Lower lobe of right lung (tissue), 2 donors: Measurements from ENCODE around the gene TCF4. TPM values are rescaled to one million over a fixed set of nuclear protein-coding genes. Genes with fewer than 3 reads are reported as not detected.

Experiments used
- ATAC-seq, 2 donors: fragments of 200-7000 bp; cut with Tn5 transposase; one replicate each; pipeline ENCODE4 v1.9.1; 2020 to 2022; ENCODE audit warnings: mild to moderate bottlenecking in 2 of 2, moderate library complexity in 2 of 2
- DNase-seq: peaks from one replicate; pipeline ENCODE4 v3.0.0-alpha.2; 2020
- H3K27ac ChIP-seq: fragments of 200-600 bp; one replicate; pipeline ENCODE4 v1.8.0; 2022
- H3K27me3 ChIP-seq: fragments of 200-600 bp; one replicate; pipeline ENCODE4 v1.8.0; 2022; ENCODE audit warnings: low read depth
- H3K36me3 ChIP-seq: fragments of 200-600 bp; one replicate; pipeline ENCODE4 v1.8.0; 2022; ENCODE audit warnings: mild to moderate bottlenecking
- H3K4me1 ChIP-seq: fragments of 200-600 bp; one replicate; pipeline ENCODE4 v1.8.0; 2022
- H3K4me3 ChIP-seq: fragments of 200-600 bp; one replicate; pipeline ENCODE4 v1.8.0; 2022; ENCODE audit warnings: mild to moderate bottlenecking
- H3K9me3 ChIP-seq: fragments of 200-600 bp; one replicate; pipeline ENCODE4 v1.8.0; 2022
- intact Hi-C: fragments of 100-400 bp; cut with DNase I; formaldehyde crosslinking; loops from one replicate; pipeline ENCODE4 v1.11.0; 2022
- total RNA-seq: library from RNA; stranded (reverse); fragmentation: NEBNext Ultra II Directional; extraction: Animal tissue kit (Norgen Biotek cat#: 25700); gene quantifications from one replicate; pipeline ENCODE4 v1.2.1, GENCODE V29; 2021
- TF ChIP-seq, protein P1 (sequence below): fragments of 200-600 bp; IDR thresholded peaks from one replicate; pipeline ENCODE4 v1.8.0; 2022; ENCODE audit warnings: antibody characterized with exemption, mild to moderate bottlenecking
- donor health status: DM: no; HTN: yes; CAD: no; lungs with severe emphysema.

TCF4 gene
- total RNA-seq, 1 donor from 2014 or later = 112 TPM

DNA sequence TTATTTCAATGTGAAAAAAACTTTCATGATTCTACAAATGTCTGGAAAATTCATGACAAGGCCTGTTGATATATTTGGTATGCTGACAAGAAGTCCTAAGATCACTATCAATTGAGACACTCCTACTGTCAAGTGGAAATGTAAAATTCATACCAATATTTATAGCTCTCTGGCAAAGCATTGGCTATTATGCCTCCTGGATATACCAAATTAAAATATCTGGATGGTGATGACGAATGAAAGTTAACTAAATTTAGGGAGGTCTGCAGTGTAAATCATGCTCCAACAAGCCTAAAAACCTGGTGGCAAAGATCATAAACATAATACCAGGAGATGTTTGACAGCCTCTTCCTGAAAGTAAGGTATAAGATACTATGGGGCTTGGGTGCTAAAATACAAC lies 41.1 kb upstream of the TCF4 start:
- H3K27me3 ChIP-seq = no peaks in the 10 kb centered on the region
- H3K4me3 ChIP-seq = no peak overlapping the region
- no peaks in the 10 kb centered on the region for H3K4me1 ChIP-seq
- no peaks in the 10 kb centered on the region for H3K9me3 ChIP-seq
- TF ChIP-seq, protein P1, sequence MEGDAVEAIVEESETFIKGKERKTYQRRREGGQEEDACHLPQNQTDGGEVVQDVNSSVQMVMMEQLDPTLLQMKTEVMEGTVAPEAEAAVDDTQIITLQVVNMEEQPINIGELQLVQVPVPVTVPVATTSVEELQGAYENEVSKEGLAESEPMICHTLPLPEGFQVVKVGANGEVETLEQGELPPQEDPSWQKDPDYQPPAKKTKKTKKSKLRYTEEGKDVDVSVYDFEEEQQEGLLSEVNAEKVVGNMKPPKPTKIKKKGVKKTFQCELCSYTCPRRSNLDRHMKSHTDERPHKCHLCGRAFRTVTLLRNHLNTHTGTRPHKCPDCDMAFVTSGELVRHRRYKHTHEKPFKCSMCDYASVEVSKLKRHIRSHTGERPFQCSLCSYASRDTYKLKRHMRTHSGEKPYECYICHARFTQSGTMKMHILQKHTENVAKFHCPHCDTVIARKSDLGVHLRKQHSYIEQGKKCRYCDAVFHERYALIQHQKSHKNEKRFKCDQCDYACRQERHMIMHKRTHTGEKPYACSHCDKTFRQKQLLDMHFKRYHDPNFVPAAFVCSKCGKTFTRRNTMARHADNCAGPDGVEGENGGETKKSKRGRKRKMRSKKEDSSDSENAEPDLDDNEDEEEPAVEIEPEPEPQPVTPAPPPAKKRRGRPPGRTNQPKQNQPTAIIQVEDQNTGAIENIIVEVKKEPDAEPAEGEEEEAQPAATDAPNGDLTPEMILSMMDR = no peak
- intact Hi-C loops = no loop called here
- no peak overlapping the region for H3K27ac ChIP-seq
- ATAC-seq (no peak), DNase-seq (no peak)
- no peaks in the 10 kb centered on the region for H3K36me3 ChIP-seq

DNA sequence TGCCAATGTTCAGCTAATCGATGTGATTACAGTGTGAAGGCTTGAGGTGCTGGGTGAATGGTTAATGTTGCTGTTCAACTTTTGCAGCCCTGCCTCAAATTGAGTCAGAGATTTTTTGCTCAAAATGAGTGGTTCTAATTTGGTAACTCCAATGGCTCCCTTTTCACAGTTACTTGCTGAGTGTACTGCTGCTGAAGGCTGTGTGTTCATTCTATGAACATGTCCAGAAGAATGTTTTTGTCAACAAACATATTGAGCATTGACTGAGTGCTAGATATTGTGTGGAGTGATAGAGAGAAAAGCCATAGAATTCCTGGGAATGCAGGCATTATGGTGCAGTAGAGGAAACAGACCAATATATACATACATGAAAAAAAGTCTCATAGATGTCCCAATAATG lies 39.0 kb upstream of the TCF4 start:
- H3K27ac ChIP-seq = no peak overlapping the region
- H3K9me3 ChIP-seq = no peaks in the 10 kb centered on the region
- DNase-seq = no peak
- intact Hi-C loops = no loop called here
- no peaks in the 10 kb centered on the region for H3K4me1 ChIP-seq
- H3K27me3 ChIP-seq = no peaks in the 10 kb centered on the region
- H3K36me3 ChIP-seq = no peaks in the 10 kb centered on the region
- ATAC-seq = no peak
- TF ChIP-seq, protein P1 = no peak
- H3K4me3 ChIP-seq = no peak overlapping the region

DNA sequence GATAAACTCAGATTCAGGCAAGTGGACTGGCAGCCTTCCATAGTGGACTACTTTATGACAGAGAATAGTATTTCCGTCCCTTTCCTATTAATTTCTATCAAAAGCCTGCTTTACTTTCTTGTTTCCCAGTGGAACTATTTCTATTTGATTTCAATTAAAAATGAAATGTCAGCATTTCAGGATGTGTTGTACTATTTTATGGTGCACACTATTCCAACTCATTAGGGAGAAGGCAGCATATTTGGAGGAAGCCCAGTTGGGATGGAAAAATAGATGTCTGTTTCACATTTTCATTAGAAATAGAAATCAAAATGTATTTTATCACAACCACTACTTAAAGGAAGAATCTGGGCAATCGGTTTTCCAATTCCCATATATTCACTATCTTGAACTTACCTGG lies 37.9 kb upstream of the TCF4 start:
- TF ChIP-seq, protein P1 = no peak
- Histone ChIP-seq H3K27me3 (no peaks in the 10 kb centered on the region), H3K4me3 (no peak overlapping the region), H3K9me3 (no peaks in the 10 kb centered on the region), H3K4me1 (no peaks in the 10 kb centered on the region), H3K27ac (no peak overlapping the region), H3K36me3 (no peaks in the 10 kb centered on the region)
- intact Hi-C loops = no loop called here
- ATAC-seq (no peak), DNase-seq (no peak)

DNA sequence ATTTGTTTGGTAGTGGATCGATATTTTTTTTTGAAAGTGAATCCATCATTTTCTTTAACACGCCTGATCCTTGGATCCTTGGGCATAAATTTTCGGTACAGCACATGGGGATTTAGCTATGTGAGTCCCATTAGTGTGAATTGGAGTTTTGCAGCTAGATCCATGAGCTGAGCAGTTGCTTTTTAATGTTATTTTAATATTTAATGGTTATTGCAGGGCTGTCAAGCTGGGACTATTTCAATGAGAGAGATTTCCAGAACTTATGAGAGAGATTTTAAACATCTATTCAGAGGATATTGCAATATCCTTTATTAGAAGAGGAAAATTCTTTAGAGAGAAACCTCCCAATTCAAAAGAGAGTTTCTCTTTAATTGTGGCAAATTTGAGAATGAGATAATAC lies 35.6 kb upstream of the TCF4 start:
- H3K9me3 ChIP-seq = no peaks in the 10 kb centered on the region
- H3K27me3 ChIP-seq = no peaks in the 10 kb centered on the region
- TF ChIP-seq, protein P1 = no peak
- H3K4me3 ChIP-seq = no peak overlapping the region
- ATAC-seq = no peak
- H3K36me3 ChIP-seq = no peaks in the 10 kb centered on the region
- no peak overlapping the region for H3K27ac ChIP-seq
- DNase-seq = no peak
- intact Hi-C loops = no loop called here
- no peaks in the 10 kb centered on the region for H3K4me1 ChIP-seq

DNA sequence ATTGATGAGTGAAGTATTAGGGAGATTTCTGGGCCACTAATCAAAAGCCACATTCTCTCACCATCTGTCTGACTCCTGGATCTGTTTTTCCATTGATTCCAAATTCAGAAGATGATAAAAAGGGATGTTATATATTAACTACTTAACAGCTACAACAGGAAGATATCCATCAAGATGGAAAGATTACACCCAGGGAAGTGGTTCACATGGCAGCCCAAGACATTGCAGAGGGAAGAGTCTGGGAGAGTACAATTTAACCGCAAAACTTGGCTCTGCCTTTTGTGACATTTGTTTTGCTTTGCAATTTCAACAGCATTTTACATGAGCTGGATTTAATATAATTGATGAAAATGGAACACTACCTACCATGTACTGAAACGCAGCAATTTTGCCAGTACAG lies 22.5 kb upstream of the TCF4 start:
- no peaks in the 10 kb centered on the region for H3K27me3 ChIP-seq
- H3K36me3 ChIP-seq = no peaks in the 10 kb centered on the region
- TF ChIP-seq, protein P1 = no peak
- no peak overlapping the region for H3K27ac ChIP-seq
- H3K9me3 ChIP-seq = no peaks in the 10 kb centered on the region
- intact Hi-C loops = no loop called here
- no peak for ATAC-seq
- H3K4me3 ChIP-seq = no peak overlapping the region
- H3K4me1 ChIP-seq = no peaks in the 10 kb centered on the region
- no peak for DNase-seq
